ENCODE results near the gene CAST. TPM values are rescaled to one million over a fixed set of nuclear protein-coding genes. Genes with fewer than 3 reads are reported as not detected.

The CAST gene
- total RNA-seq, 1 donor from 2014 or later = 87.2 TPM

GRCh38 chr5:96761618-96762017 lies 99.4 kb downstream of the CAST start:
- Histone ChIP-seq H3K4me3 (ENCODE audit: low read length in 3 of 3) (no peak overlapping the region), H3K9me3 (ENCODE audit: control insufficient read depth in 3 of 3, low read length in 3 of 3) (no peaks in the 10 kb centered on the region), H3K27ac (ENCODE audit: low read depth, low read length) (no peak overlapping the region), H3K9ac (ENCODE audit: low read depth in 1 of 3, low read length in 3 of 3) (no peak overlapping the region), H3K27me3 (ENCODE audit: control insufficient read depth in 3 of 3, insufficient read depth in 3 of 3, low read length in 3 of 3) (no peaks in the 10 kb centered on the region), H3K4me1 (ENCODE audit: control insufficient read depth in 3 of 3, insufficient read depth in 3 of 3, low read length in 3 of 3) (no peaks in the 10 kb centered on the region), H3K36me3 (ENCODE audit: control insufficient read depth in 3 of 3, insufficient read depth in 3 of 3, low read length in 3 of 3) (peaks cover 38 to 60% (median 58%) of the 10 kb centered on the region in 3 donors)

DNA sequence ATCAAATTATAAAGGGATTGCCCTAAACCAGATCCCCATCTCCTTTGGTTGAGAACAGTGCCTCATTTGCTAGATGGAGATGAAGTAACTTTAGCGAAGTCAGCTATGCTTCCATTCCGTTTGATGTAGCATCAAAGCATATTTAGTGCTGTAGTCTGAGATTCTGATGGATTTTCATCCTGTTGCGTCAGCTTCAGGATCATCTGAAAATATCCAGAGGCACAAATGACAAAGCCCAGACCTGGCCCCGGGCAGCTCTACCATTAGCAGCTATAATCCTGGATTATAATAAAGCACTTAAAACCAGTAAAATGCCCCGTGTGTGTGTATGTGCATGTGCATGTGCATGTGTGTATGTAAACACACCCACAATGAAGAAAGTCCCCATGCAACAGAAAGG lies 100.8 kb downstream of the CAST start:
- no peak overlapping the region for H3K27ac ChIP-seq (ENCODE audit: low read depth, low read length)
- H3K4me3 ChIP-seq (ENCODE audit: low read length in 3 of 3) = no peak overlapping the region
- H3K36me3 ChIP-seq (ENCODE audit: control insufficient read depth in 3 of 3, insufficient read depth in 3 of 3, low read length in 3 of 3) = peaks cover 31 to 62% (median 60%) of the 10 kb centered on the region in 3 donors

GRCh38 chr5:96765043-96765442 lies 102.9 kb downstream of the CAST start:
- H3K36me3 ChIP-seq (ENCODE audit: control insufficient read depth in 3 of 3, insufficient read depth in 3 of 3, low read length in 3 of 3) = peaks cover 41 to 74% (median 70%) of the 10 kb centered on the region in 3 donors
- H3K4me3 ChIP-seq (ENCODE audit: low read length in 3 of 3) = no peak overlapping the region
- H3K9ac ChIP-seq (ENCODE audit: low read depth in 1 of 3, low read length in 3 of 3) = no peak overlapping the region
- no peaks in the 10 kb centered on the region for H3K9me3 ChIP-seq (ENCODE audit: control insufficient read depth in 3 of 3, low read length in 3 of 3)
- H3K4me1 ChIP-seq (ENCODE audit: control insufficient read depth in 3 of 3, insufficient read depth in 3 of 3, low read length in 3 of 3) = no peaks in the 10 kb centered on the region
- no peak overlapping the region for H3K27ac ChIP-seq (ENCODE audit: low read depth, low read length)
- no peaks in the 10 kb centered on the region for H3K27me3 ChIP-seq (ENCODE audit: control insufficient read depth in 3 of 3, insufficient read depth in 3 of 3, low read length in 3 of 3)

More for the DNA sequence above, 100.8 kb downstream of the CAST start:
- Histone ChIP-seq H3K9ac (ENCODE audit: low read depth in 1 of 3, low read length in 3 of 3) (no peak overlapping the region), H3K4me1 (ENCODE audit: control insufficient read depth in 3 of 3, insufficient read depth in 3 of 3, low read length in 3 of 3) (no peaks in the 10 kb centered on the region), H3K27me3 (ENCODE audit: control insufficient read depth in 3 of 3, insufficient read depth in 3 of 3, low read length in 3 of 3) (no peaks in the 10 kb centered on the region), H3K9me3 (ENCODE audit: control insufficient read depth in 3 of 3, low read length in 3 of 3) (no peaks in the 10 kb centered on the region)

GRCh38 chr5:96768708-96769251 lies 106.6 kb downstream of the CAST start:
- H3K27ac ChIP-seq (ENCODE audit: low read depth, low read length) = no peak overlapping the region
- H3K9ac ChIP-seq (ENCODE audit: low read depth in 1 of 3, low read length in 3 of 3) = no peak overlapping the region
- H3K4me1 ChIP-seq (ENCODE audit: control insufficient read depth in 3 of 3, insufficient read depth in 3 of 3, low read length in 3 of 3) = no peaks in the 10 kb centered on the region
- no peaks in the 10 kb centered on the region for H3K27me3 ChIP-seq (ENCODE audit: control insufficient read depth in 3 of 3, insufficient read depth in 3 of 3, low read length in 3 of 3)
- no peaks in the 10 kb centered on the region for H3K9me3 ChIP-seq (ENCODE audit: control insufficient read depth in 3 of 3, low read length in 3 of 3)
- peaks cover 43 to 86% (median 78%) of the 10 kb centered on the region in 3 donors for H3K36me3 ChIP-seq (ENCODE audit: control insufficient read depth in 3 of 3, insufficient read depth in 3 of 3, low read length in 3 of 3)
- no peak overlapping the region for H3K4me3 ChIP-seq (ENCODE audit: low read length in 3 of 3)

- Histone ChIP-seq H3K9ac (ENCODE audit: low read depth in 1 of 3, low read length in 3 of 3) (no peak overlapping the region), H3K36me3 (ENCODE audit: control insufficient read depth in 3 of 3, insufficient read depth in 3 of 3, low read length in 3 of 3) (peaks cover 39 to 79% (median 72%) of the 10 kb centered on the region in 3 donors), H3K27me3 (ENCODE audit: control insufficient read depth in 3 of 3, insufficient read depth in 3 of 3, low read length in 3 of 3) (no peaks in the 10 kb centered on the region), H3K4me1 (ENCODE audit: control insufficient read depth in 3 of 3, insufficient read depth in 3 of 3, low read length in 3 of 3) (no peaks in the 10 kb centered on the region), H3K27ac (ENCODE audit: low read depth, low read length) (no peak overlapping the region), H3K4me3 (ENCODE audit: low read length in 3 of 3) (no peak overlapping the region), H3K9me3 (ENCODE audit: control insufficient read depth in 3 of 3, low read length in 3 of 3) (no peaks in the 10 kb centered on the region)
Observed at GRCh38 chr5:96771395-96771794, 109.2 kb downstream of the CAST start.

- Histone ChIP-seq H3K9me3 (ENCODE audit: control insufficient read depth in 3 of 3, low read length in 3 of 3) (no peaks in the 10 kb centered on the region), H3K4me1 (ENCODE audit: control insufficient read depth in 3 of 3, insufficient read depth in 3 of 3, low read length in 3 of 3) (no peaks in the 10 kb centered on the region), H3K9ac (ENCODE audit: low read depth in 1 of 3, low read length in 3 of 3) (no peak overlapping the region), H3K4me3 (ENCODE audit: low read length in 3 of 3) (no peak overlapping the region), H3K27ac (ENCODE audit: low read depth, low read length) (no peak overlapping the region), H3K27me3 (ENCODE audit: control insufficient read depth in 3 of 3, insufficient read depth in 3 of 3, low read length in 3 of 3) (no peaks in the 10 kb centered on the region), H3K36me3 (ENCODE audit: control insufficient read depth in 3 of 3, insufficient read depth in 3 of 3, low read length in 3 of 3) (peaks cover 32 to 76% (median 71%) of the 10 kb centered on the region in 3 donors)
Observed at GRCh38 chr5:96772111-96772510, 109.9 kb downstream of the CAST start.

GRCh38 chr5:96772542-96772941 lies 110.4 kb downstream of the CAST start:
- H3K4me3 ChIP-seq (ENCODE audit: low read length in 3 of 3) = no peak overlapping the region
- no peaks in the 10 kb centered on the region for H3K27me3 ChIP-seq (ENCODE audit: control insufficient read depth in 3 of 3, insufficient read depth in 3 of 3, low read length in 3 of 3)
- no peak overlapping the region for H3K9ac ChIP-seq (ENCODE audit: low read depth in 1 of 3, low read length in 3 of 3)
- H3K36me3 ChIP-seq (ENCODE audit: control insufficient read depth in 3 of 3, insufficient read depth in 3 of 3, low read length in 3 of 3) = peaks cover 32 to 74% (median 70%) of the 10 kb centered on the region in 3 donors
- H3K27ac ChIP-seq (ENCODE audit: low read depth, low read length) = no peak overlapping the region
- no peaks in the 10 kb centered on the region for H3K4me1 ChIP-seq (ENCODE audit: control insufficient read depth in 3 of 3, insufficient read depth in 3 of 3, low read length in 3 of 3)
- H3K9me3 ChIP-seq (ENCODE audit: control insufficient read depth in 3 of 3, low read length in 3 of 3) = no peaks in the 10 kb centered on the region

DNA sequence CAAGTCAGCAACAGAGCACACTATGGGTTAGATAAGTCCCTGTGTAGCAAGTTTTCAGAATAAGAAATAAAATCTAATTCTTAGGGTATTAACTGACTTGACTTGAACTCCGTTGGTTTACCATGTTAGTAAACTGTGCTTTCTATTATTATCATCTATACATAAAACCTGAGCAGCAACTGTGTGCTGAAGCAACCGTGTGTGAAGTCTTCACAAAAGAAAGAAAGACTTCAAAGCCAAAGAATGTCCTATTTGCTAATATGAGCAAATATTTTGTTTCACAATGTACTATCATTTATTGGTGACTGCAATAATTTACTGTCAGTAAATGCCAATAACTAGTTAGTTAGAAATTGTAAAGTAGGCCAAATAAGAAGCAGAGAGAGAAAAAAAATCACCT lies 112.9 kb downstream of the CAST start:
- peaks cover 20 to 74% (median 73%) of the 10 kb centered on the region in 3 donors for H3K36me3 ChIP-seq (ENCODE audit: control insufficient read depth in 3 of 3, insufficient read depth in 3 of 3, low read length in 3 of 3)
- no peak overlapping the region for H3K9ac ChIP-seq (ENCODE audit: low read depth in 1 of 3, low read length in 3 of 3)
- H3K27ac ChIP-seq (ENCODE audit: low read depth, low read length) = no peak overlapping the region
- no peaks in the 10 kb centered on the region for H3K27me3 ChIP-seq (ENCODE audit: control insufficient read depth in 3 of 3, insufficient read depth in 3 of 3, low read length in 3 of 3)
- H3K4me3 ChIP-seq (ENCODE audit: low read length in 3 of 3) = no peak overlapping the region
- no peaks in the 10 kb centered on the region for H3K4me1 ChIP-seq (ENCODE audit: control insufficient read depth in 3 of 3, insufficient read depth in 3 of 3, low read length in 3 of 3)
- H3K9me3 ChIP-seq (ENCODE audit: control insufficient read depth in 3 of 3, low read length in 3 of 3) = no peaks in the 10 kb centered on the region

- H3K36me3 ChIP-seq (ENCODE audit: control insufficient read depth in 3 of 3, insufficient read depth in 3 of 3, low read length in 3 of 3) = peaks cover 19 to 68% (median 68%) of the 10 kb centered on the region in 3 donors
- H3K27ac ChIP-seq (ENCODE audit: low read depth, low read length) = no peak overlapping the region
- H3K4me3 ChIP-seq (ENCODE audit: low read length in 3 of 3) = no peak overlapping the region
- H3K4me1 ChIP-seq (ENCODE audit: control insufficient read depth in 3 of 3, insufficient read depth in 3 of 3, low read length in 3 of 3) = peaks cover 0 to 2% (median 0%) of the 10 kb centered on the region in 3 donors
- H3K9me3 ChIP-seq (ENCODE audit: control insufficient read depth in 3 of 3, low read length in 3 of 3) = no peaks in the 10 kb centered on the region
- H3K9ac ChIP-seq (ENCODE audit: low read depth in 1 of 3, low read length in 3 of 3) = no peak overlapping the region
- no peaks in the 10 kb centered on the region for H3K27me3 ChIP-seq (ENCODE audit: control insufficient read depth in 3 of 3, insufficient read depth in 3 of 3, low read length in 3 of 3)
Observed at GRCh38 chr5:96775689-96776088, 113.5 kb downstream of the CAST start.

DNA sequence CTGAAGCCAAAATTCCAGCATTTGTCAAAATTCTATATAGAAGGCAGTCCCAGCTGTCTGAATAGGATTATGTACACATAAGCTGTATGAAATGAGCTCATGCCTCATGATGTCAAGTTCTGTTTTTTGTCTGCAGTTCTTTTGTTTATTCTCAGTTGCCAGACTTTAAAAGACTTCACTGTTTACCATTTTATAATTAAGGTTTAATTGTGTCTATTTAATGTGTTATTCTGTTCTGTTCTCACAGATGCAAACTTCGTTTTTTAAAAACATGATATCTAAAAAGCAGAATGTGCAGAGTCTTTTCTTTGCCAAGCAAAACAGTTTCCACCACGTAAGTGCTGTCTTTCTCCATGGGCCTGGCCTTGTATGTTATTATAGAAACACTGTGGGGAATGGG lies 114.4 kb downstream of the CAST start:
- H3K27me3 ChIP-seq (ENCODE audit: control insufficient read depth in 3 of 3, insufficient read depth in 3 of 3, low read length in 3 of 3) = no peaks in the 10 kb centered on the region
- peaks cover 0 to 5% (median 0%) of the 10 kb centered on the region in 3 donors for H3K4me1 ChIP-seq (ENCODE audit: control insufficient read depth in 3 of 3, insufficient read depth in 3 of 3, low read length in 3 of 3)
- no peak overlapping the region for H3K4me3 ChIP-seq (ENCODE audit: low read length in 3 of 3)
- H3K27ac ChIP-seq (ENCODE audit: low read depth, low read length) = no peak overlapping the region
- no peak overlapping the region for H3K9ac ChIP-seq (ENCODE audit: low read depth in 1 of 3, low read length in 3 of 3)
- H3K36me3 ChIP-seq (ENCODE audit: control insufficient read depth in 3 of 3, insufficient read depth in 3 of 3, low read length in 3 of 3) = peaks cover 18 to 63% (median 62%) of the 10 kb centered on the region in 3 donors
- no peaks in the 10 kb centered on the region for H3K9me3 ChIP-seq (ENCODE audit: control insufficient read depth in 3 of 3, low read length in 3 of 3)

Measured in skeletal muscle tissue (tissue), 4 donors.